PFSK-1 (cell line): ENCODE results near the gene RIMKLA.

Experiments
- POLR2AphosphoS5 ChIP-seq: IDR thresholded peaks from 2 replicates; pipeline ENCODE4 v1.6.1; 2012; ENCODE audit warnings: low read depth, mild to moderate bottlenecking, control low read depth, low read length, moderate library complexity
- SIN3A ChIP-seq: IDR thresholded peaks from 2 replicates; pipeline ENCODE4 v1.6.1; 2012; ENCODE audit warnings: mild to moderate bottlenecking, low read length, moderate library complexity, borderline replicate concordance; ENCODE audit not compliant: insufficient read depth
- TF ChIP-seq, protein P1 (sequence below), 2 experiments: IDR thresholded peaks; 2 replicates each; pipeline versions ENCODE4 v1.6.1 to v1.8.0; 2011 to 2012; ENCODE audit warnings: low read depth in 2 of 2, low read length in 2 of 2, control low read depth in 1 of 2, inconsistent platforms in 1 of 2, mild to moderate bottlenecking in 1 of 2, moderate library complexity in 1 of 2; ENCODE audit not compliant: insufficient read depth in 1 of 2

DNA sequence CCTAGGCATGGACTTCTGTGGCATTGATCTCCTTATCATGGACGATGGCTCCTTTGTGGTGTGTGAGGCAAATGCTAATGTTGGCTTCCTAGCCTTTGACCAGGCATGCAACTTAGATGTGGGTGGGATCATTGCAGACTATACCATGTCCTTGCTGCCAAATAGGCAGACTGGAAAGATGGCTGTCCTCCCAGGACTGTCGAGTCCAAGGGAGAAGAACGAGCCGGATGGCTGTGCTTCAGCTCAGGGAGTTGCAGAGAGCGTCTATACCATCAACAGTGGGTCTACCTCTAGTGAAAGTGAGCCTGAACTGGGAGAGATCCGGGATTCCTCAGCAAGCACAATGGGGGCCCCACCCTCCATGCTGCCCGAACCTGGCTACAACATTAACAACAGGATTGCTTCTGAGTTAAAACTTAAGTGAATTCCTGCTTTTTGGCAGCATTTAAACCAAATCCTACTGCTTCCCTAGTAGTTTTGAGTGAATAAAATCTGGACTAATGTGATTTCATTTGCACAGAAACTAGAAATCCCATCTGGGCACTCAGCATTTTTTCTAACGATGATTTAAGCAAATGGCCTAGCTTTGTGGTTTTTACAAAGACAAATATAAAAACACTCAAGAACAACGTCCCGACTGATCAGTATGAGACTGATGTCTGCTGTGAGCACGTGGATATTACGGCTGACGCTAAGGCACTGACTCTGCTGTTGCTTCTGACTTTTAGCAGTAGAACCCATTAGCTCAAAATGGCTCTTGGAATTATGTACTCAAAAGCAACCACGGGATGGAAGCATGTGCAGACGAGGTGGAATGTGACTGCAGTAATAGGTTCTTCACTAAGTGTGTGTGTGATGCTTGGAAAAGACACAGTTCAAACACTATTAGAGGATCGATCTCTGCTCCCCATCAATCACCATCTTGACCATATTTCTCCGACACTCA lies 34.2 kb downstream of the RIMKLA start:
- TF ChIP-seq SIN3A (no peak), POLR2AphosphoS5 (no peak)
- TF ChIP-seq, protein P1, sequence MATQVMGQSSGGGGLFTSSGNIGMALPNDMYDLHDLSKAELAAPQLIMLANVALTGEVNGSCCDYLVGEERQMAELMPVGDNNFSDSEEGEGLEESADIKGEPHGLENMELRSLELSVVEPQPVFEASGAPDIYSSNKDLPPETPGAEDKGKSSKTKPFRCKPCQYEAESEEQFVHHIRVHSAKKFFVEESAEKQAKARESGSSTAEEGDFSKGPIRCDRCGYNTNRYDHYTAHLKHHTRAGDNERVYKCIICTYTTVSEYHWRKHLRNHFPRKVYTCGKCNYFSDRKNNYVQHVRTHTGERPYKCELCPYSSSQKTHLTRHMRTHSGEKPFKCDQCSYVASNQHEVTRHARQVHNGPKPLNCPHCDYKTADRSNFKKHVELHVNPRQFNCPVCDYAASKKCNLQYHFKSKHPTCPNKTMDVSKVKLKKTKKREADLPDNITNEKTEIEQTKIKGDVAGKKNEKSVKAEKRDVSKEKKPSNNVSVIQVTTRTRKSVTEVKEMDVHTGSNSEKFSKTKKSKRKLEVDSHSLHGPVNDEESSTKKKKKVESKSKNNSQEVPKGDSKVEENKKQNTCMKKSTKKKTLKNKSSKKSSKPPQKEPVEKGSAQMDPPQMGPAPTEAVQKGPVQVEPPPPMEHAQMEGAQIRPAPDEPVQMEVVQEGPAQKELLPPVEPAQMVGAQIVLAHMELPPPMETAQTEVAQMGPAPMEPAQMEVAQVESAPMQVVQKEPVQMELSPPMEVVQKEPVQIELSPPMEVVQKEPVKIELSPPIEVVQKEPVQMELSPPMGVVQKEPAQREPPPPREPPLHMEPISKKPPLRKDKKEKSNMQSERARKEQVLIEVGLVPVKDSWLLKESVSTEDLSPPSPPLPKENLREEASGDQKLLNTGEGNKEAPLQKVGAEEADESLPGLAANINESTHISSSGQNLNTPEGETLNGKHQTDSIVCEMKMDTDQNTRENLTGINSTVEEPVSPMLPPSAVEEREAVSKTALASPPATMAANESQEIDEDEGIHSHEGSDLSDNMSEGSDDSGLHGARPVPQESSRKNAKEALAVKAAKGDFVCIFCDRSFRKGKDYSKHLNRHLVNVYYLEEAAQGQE (IDR thresholded peaks at IDR 0.05; ENCODE audit: insufficient read depth in 1 of 2, low read depth in 2 of 2, low read length in 2 of 2) = no peak
